HUES6 (cell line): Measurements from ENCODE around the gene ADAM22.
"Not testable (repeated sequence)": the region's sequence is repeated elsewhere in the genome, so short reads cannot be mapped to it uniquely, and the experiment has no call there.

Source experiments
- H3K27ac ChIP-seq: 2 replicates; pipeline ENCODE4 v1.7.0; 2013; ENCODE audit warnings: low read depth, mild to moderate bottlenecking, low read length, inconsistent platforms
- H3K27me3 ChIP-seq: 2 replicates; pipeline ENCODE4 v1.6.1; 2013; ENCODE audit warnings: low read length; ENCODE audit not compliant: control insufficient read depth, insufficient read depth
- H3K36me3 ChIP-seq: 2 replicates; pipeline ENCODE4 v1.6.1; 2013; ENCODE audit warnings: low read length; ENCODE audit not compliant: control insufficient read depth, insufficient read depth
- H3K4me1 ChIP-seq: 2 replicates; pipeline ENCODE4 v1.6.1; 2013; ENCODE audit warnings: low read length; ENCODE audit not compliant: control insufficient read depth, insufficient read depth
- H3K4me3 ChIP-seq: 2 replicates; pipeline ENCODE4 v1.5.1; 2013; ENCODE audit warnings: low read depth, low read length
- H3K9ac ChIP-seq: one replicate; pipeline ENCODE4 v1.6.1; 2013; ENCODE audit warnings: mild to moderate bottlenecking, low read length
- H3K9me3 ChIP-seq: 2 replicates; pipeline ENCODE4 v1.6.1; 2013; ENCODE audit warnings: low read depth, low read length; ENCODE audit not compliant: control insufficient read depth, insufficient read depth

The ADAM22 gene

GRCh38 chr7:87933953-87934698, at the start of gene ADAM22:
ADAM22 (plus strand) TSS chr7:87934251; CDS start chr7:87934466, 215 bp downstream.
- Histone ChIP-seq H3K9ac (peak within 1 kb of the TSS; percentile 80), H3K27me3 (peaks cover 19% of the 10 kb centered on the region), H3K27ac (no peak within 1 kb of the TSS), H3K9me3 (no peaks in the 10 kb centered on the region), H3K36me3 (no peaks in the 10 kb centered on the region), H3K4me1 (peaks cover 8% of the 10 kb centered on the region; the same call in 1 of the 2 replicates), H3K4me3 (peak within 1 kb of the TSS; percentile 88)

GRCh38 chr7:87885018-87885417, 49.0 kb upstream of the ADAM22 start:
- Histone ChIP-seq H3K9ac (no peak overlapping the region), H3K36me3 (peaks cover 89% of the 10 kb centered on the region), H3K27ac (no peak overlapping the region), H3K4me3 (no peak overlapping the region), H3K9me3 (no peaks in the 10 kb centered on the region), H3K27me3 (no peaks in the 10 kb centered on the region), H3K4me1 (no peaks in the 10 kb centered on the region)

GRCh38 chr7:87886875-87887274, 47.2 kb upstream of the ADAM22 start:
- Histone ChIP-seq H3K4me1 (no peaks in the 10 kb centered on the region), H3K36me3 (peaks cover 85% of the 10 kb centered on the region)

GRCh38 chr7:87895363-87895762, 38.7 kb upstream of the ADAM22 start:
- Histone ChIP-seq H3K27ac (no peak overlapping the region), H3K9ac (no peak overlapping the region), H3K27me3 (no peaks in the 10 kb centered on the region), H3K36me3 (peaks cover 84% of the 10 kb centered on the region), H3K9me3 (no peaks in the 10 kb centered on the region), H3K4me1 (no peaks in the 10 kb centered on the region), H3K4me3 (no peak overlapping the region)

More at GRCh38 chr7:87886875-87887274, 47.2 kb upstream of the ADAM22 start:
- no peaks in the 10 kb centered on the region for H3K27me3 ChIP-seq
- no peak overlapping the region for H3K4me3 ChIP-seq
- H3K9ac ChIP-seq: no peak overlapping the region
- H3K27ac ChIP-seq: no peak overlapping the region
- H3K9me3 ChIP-seq: no peaks in the 10 kb centered on the region

- H3K27ac ChIP-seq: no peak overlapping the region
- no peaks in the 10 kb centered on the region for H3K9me3 ChIP-seq
- H3K9ac ChIP-seq: no peak overlapping the region
- peaks cover 88% of the 10 kb centered on the region for H3K36me3 ChIP-seq
- no peaks in the 10 kb centered on the region for H3K27me3 ChIP-seq
- no peaks in the 10 kb centered on the region for H3K4me1 ChIP-seq
- H3K4me3 ChIP-seq: no peak overlapping the region
These were observed 34.8 kb upstream of the ADAM22 start for GRCh38 chr7:87899255-87899654.

GRCh38 chr7:87907136-87907906, 26.7 kb upstream of the ADAM22 start:
- H3K27me3 ChIP-seq, H3K4me1 ChIP-seq, H3K9me3 ChIP-seq, H3K27ac ChIP-seq, H3K4me3 ChIP-seq, H3K9ac ChIP-seq: not testable (repeated sequence)
- peaks cover 50% of the 10 kb centered on the region for H3K36me3 ChIP-seq

- H3K9me3 ChIP-seq, H3K4me3 ChIP-seq, H3K27me3 ChIP-seq, H3K9ac ChIP-seq, H3K27ac ChIP-seq, H3K4me1 ChIP-seq: not testable (repeated sequence)
- H3K36me3 ChIP-seq: peaks cover 37% of the 10 kb centered on the region
These were observed 25.2 kb upstream of the ADAM22 start for GRCh38 chr7:87908814-87909213.

- peaks cover 11% of the 10 kb centered on the region for H3K36me3 ChIP-seq
- no peaks in the 10 kb centered on the region for H3K27me3 ChIP-seq
- no peak overlapping the region for H3K9ac ChIP-seq
- H3K4me3 ChIP-seq: no peak overlapping the region
- no peaks in the 10 kb centered on the region for H3K4me1 ChIP-seq
- H3K27ac ChIP-seq: no peak overlapping the region
- H3K9me3 ChIP-seq: no peaks in the 10 kb centered on the region
These were observed 21.9 kb upstream of the ADAM22 start for GRCh38 chr7:87912121-87912520.

- Histone ChIP-seq H3K27me3 (no peaks in the 10 kb centered on the region), H3K4me3 (no peak overlapping the region), H3K27ac (no peak overlapping the region), H3K9ac (no peak overlapping the region), H3K36me3 (no peaks in the 10 kb centered on the region), H3K4me1 (no peaks in the 10 kb centered on the region), H3K9me3 (no peaks in the 10 kb centered on the region)
These were observed 15.3 kb upstream of the ADAM22 start for GRCh38 chr7:87918740-87919139.

GRCh38 chr7:87919875-87920274, 14.2 kb upstream of the ADAM22 start:
- Histone ChIP-seq H3K36me3 (no peaks in the 10 kb centered on the region), H3K9me3 (no peaks in the 10 kb centered on the region), H3K4me3 (no peak overlapping the region), H3K4me1 (no peaks in the 10 kb centered on the region), H3K9ac (no peak overlapping the region), H3K27me3 (no peaks in the 10 kb centered on the region), H3K27ac (no peak overlapping the region)

- Histone ChIP-seq H3K27ac (no peak overlapping the region), H3K27me3 (no peaks in the 10 kb centered on the region), H3K9me3 (no peaks in the 10 kb centered on the region), H3K9ac (no peak overlapping the region), H3K4me3 (no peak overlapping the region), H3K4me1 (no peaks in the 10 kb centered on the region), H3K36me3 (no peaks in the 10 kb centered on the region)
These were observed 13.5 kb upstream of the ADAM22 start for GRCh38 chr7:87920578-87920977.
